Testis (tissue), 2 donors: ENCODE measurements around the gene COMMD10.

Experiments used
- CTCF ChIP-seq, 3 experiments: fragments of 450-650 bp in 2 of 3; fragments of 200-600 bp in 1 of 3; sonication (generic) in 1 of 3; IDR thresholded peaks; one replicate each; pipeline ENCODE4 v1.5.1; 2016 to 2019; ENCODE audit warnings: antibody characterized with exemption in 3 of 3, mild to moderate bottlenecking in 2 of 3, moderate library complexity in 1 of 3
- POLR2A ChIP-seq: fragments of 450-650 bp; IDR thresholded peaks from one replicate; pipeline ENCODE4 v1.6.1; 2017; ENCODE audit warnings: antibody characterized with exemption, mild to moderate bottlenecking, moderate library complexity

GRCh38 chr5:116291271-116291670 is 206.4 kb downstream of the COMMD10 start:
- TF ChIP-seq CTCF (IDR thresholded peaks at IDR 0.05) = no peak
- TF ChIP-seq POLR2A = no peak
